HepG2 (cell line): ENCODE data around the gene RPLP1. TPM values are rescaled to one million over a fixed set of nuclear protein-coding genes. Genes with fewer than 3 reads are reported as not detected.
A peak's percentile ranks its signal among the peaks of the same experiment; 100 is the strongest.

Source experiments
- FOSL2 ChIP-seq: sonication (generic); formaldehyde crosslinking; IDR thresholded peaks from 2 replicates; pipeline ENCODE4 v1.4.0; 2020; ENCODE audit warnings: missing genetic modification reagents
- HNRNPH1 ChIP-seq: fragments of 200-400 bp; formaldehyde crosslinking; optimal IDR thresholded peaks from 2 replicates; pipeline ENCODE3; 2017; ENCODE audit warnings: mild to moderate bottlenecking, low read depth, low read length
- HNRNPL ChIP-seq: fragments of 200-400 bp; formaldehyde crosslinking; IDR thresholded peaks from 2 replicates; pipeline ENCODE4 v1.6.1; 2017; ENCODE audit warnings: mild to moderate bottlenecking, low read depth, low read length
- JUNB ChIP-seq: sonication (generic); formaldehyde crosslinking; IDR thresholded peaks from 2 replicates; pipeline ENCODE4 v1.8.0; 2022; ENCODE audit warnings: missing genetic modification reagents, mild to moderate bottlenecking, borderline replicate concordance
- MED13 ChIP-seq: sonication (generic); formaldehyde crosslinking; IDR thresholded peaks from 2 replicates; pipeline ENCODE4 v1.5.0; 2020; ENCODE audit warnings: missing genetic modification reagents
- MEF2D ChIP-seq: sonication (generic); formaldehyde crosslinking; IDR thresholded peaks from 2 replicates; pipeline ENCODE4 v1.5.1; 2020; ENCODE audit warnings: mild to moderate bottlenecking, missing genetic modification reagents
- NAIF1 ChIP-seq: sonication (generic); formaldehyde crosslinking; IDR thresholded peaks from 2 replicates; pipeline ENCODE4 v1.5.0; 2020; ENCODE audit warnings: mild to moderate bottlenecking, missing genetic modification reagents, borderline replicate concordance
- NFKB2 ChIP-seq: sonication (generic); formaldehyde crosslinking; IDR thresholded peaks from 2 replicates; pipeline ENCODE4 v1.4.0; 2020; ENCODE audit warnings: missing genetic modification reagents, borderline replicate concordance
- ONECUT2 ChIP-seq: sonication (generic); formaldehyde crosslinking; IDR thresholded peaks from 2 replicates; pipeline ENCODE4 v1.4.0; 2020; ENCODE audit warnings: missing genetic modification reagents
- PRDM4 ChIP-seq: sonication (generic); formaldehyde crosslinking; IDR thresholded peaks from 2 replicates; pipeline ENCODE4 v1.9.0; 2021; ENCODE audit warnings: missing genetic modification reagents, borderline replicate concordance
- SALL2 ChIP-seq: sonication (generic); formaldehyde crosslinking; IDR thresholded peaks from 2 replicates; pipeline ENCODE4 v1.8.1; 2023; ENCODE audit warnings: mild to moderate bottlenecking, missing genetic modification reagents, inconsistent platforms
- STAT6 ChIP-seq: sonication (generic); formaldehyde crosslinking; IDR thresholded peaks from 2 replicates; pipeline ENCODE4 v1.4.0; 2020; ENCODE audit warnings: missing genetic modification reagents, mild to moderate bottlenecking, borderline replicate concordance
- ZBTB43 ChIP-seq: sonication (generic); formaldehyde crosslinking; conservative IDR thresholded peaks from 2 replicates; pipeline ENCODE4 v1.4.0; 2020; ENCODE audit warnings: missing genetic modification reagents
- ZNF121 ChIP-seq: sonication (generic); formaldehyde crosslinking; IDR thresholded peaks from 2 replicates; pipeline ENCODE4 v1.5.0; 2020; ENCODE audit warnings: mild to moderate bottlenecking, missing genetic modification reagents
- ZNF160 ChIP-seq: sonication (generic); formaldehyde crosslinking; IDR thresholded peaks from 2 replicates; pipeline ENCODE4 v1.8.0; 2022; ENCODE audit warnings: mild to moderate bottlenecking, inconsistent platforms, missing genetic modification reagents
- ZNF230 ChIP-seq: sonication (generic); formaldehyde crosslinking; IDR thresholded peaks from 2 replicates; pipeline ENCODE4 v1.4.0; 2020; ENCODE audit warnings: mild to moderate bottlenecking, missing genetic modification reagents
- ZNF24 ChIP-seq: fragments of 450-650 bp; IDR thresholded peaks from 2 replicates; pipeline ENCODE4 v1.6.1; 2017; ENCODE audit warnings: antibody characterized with exemption, mild to moderate bottlenecking
- ZNF280B ChIP-seq: sonication (generic); formaldehyde crosslinking; IDR thresholded peaks from 2 replicates; pipeline ENCODE4 v1.5.0; 2020; ENCODE audit warnings: missing genetic modification reagents, mild to moderate bottlenecking, borderline replicate concordance
- ZNF296 ChIP-seq: sonication (generic); formaldehyde crosslinking; conservative IDR thresholded peaks from 2 replicates; pipeline ENCODE4 v1.5.0; 2020; ENCODE audit warnings: mild to moderate bottlenecking, missing genetic modification reagents
- ZNF326 ChIP-seq: sonication (generic); formaldehyde crosslinking; IDR thresholded peaks from 2 replicates; pipeline ENCODE4 v1.4.0; 2020; ENCODE audit warnings: missing genetic modification reagents, borderline replicate concordance
- ZNF720 ChIP-seq: sonication (generic); formaldehyde crosslinking; IDR thresholded peaks from 2 replicates; pipeline ENCODE4 v1.4.0; 2020; ENCODE audit warnings: missing genetic modification reagents
- polyA plus RNA-seq, 8 experiments: library from polyadenylated mRNA; depleted of rRNA in 3 of 8; stranded (reverse) in 7 of 8; unstranded in 1 of 8; fragments of >200 nt; fragmentation: Illumina TruSeq in 4 of 8; extraction: Trizol in 4 of 8; gene quantifications; 2 replicates each; pipeline versions ENCODE4 v1.2.1 to v1.2.3, GENCODE V29; 2011 to 2016; ENCODE audit warnings: low read depth in 4 of 8, missing spikeins in 1 of 8, mixed read lengths in 1 of 8; ENCODE audit not compliant: insufficient read depth in 1 of 8
- total RNA-seq, 5 experiments: library from RNA; depleted of rRNA; stranded (reverse); fragments of >200 nt; fragmentation: Illumina TruSeq; extraction: Trizol; gene quantifications; 2 replicates each; pipeline ENCODE4 v1.2.3, GENCODE V29; 2016; ENCODE audit warnings: low read depth in 1 of 5

RPLP1 gene
- total and polyA plus RNA-seq, 2 of the 13 experiments (the other 11 are each of a cell fraction or from before 2014, with no cell fraction given): 817 to 929 TPM

- TF ChIP-seq JUNB (CRISPR knock-in tag): no peak
- TF ChIP-seq ZNF160: 0 out of 2 replicates have a peak, but pooled peaks have one; percentile 30
- no peak for TF ChIP-seq ZNF280B
- TF ChIP-seq HNRNPL: 0 out of 2 replicates have a peak, but pooled peaks have one; percentile 50
- TF ChIP-seq ZNF296: no peak
- TF ChIP-seq HNRNPH1: no peak
- TF ChIP-seq NAIF1: peak; percentile 27; the same call in 1 of the 2 replicates
- no peak for TF ChIP-seq ZNF24
- peak; percentile 84 for TF ChIP-seq NFKB2 (CRISPR knock-in tag)
- TF ChIP-seq STAT6: no peak; the same call in 1 of the 2 replicates
- TF ChIP-seq MED13 (CRISPR knock-in tag): 0 out of 2 replicates have a peak, but pooled peaks have one; percentile 46
- TF ChIP-seq MEF2D (CRISPR knock-in tag): 0 out of 2 replicates have a peak, but pooled peaks have one; percentile 32
- 0 out of 2 replicates have a peak, but pooled peaks have one; percentile 42 for TF ChIP-seq SALL2
- TF ChIP-seq ZNF121 (CRISPR knock-in tag): peak; percentile 30; the same call in 1 of the 2 replicates
- TF ChIP-seq FOSL2: peak; percentile 32; the same call in 1 of the 2 replicates
- TF ChIP-seq ZNF326: no peak
- no peak for TF ChIP-seq ZNF720 (CRISPR knock-in tag)
- TF ChIP-seq ONECUT2 (CRISPR knock-in tag): no peak
- TF ChIP-seq ZBTB43 (CRISPR knock-in tag): no peak
- TF ChIP-seq ZNF230 (CRISPR knock-in tag): peak; percentile 60
- TF ChIP-seq PRDM4 (CRISPR knock-in tag): no peak
Measured at GRCh38 chr15:69462493-69463181, 10.0 kb downstream of the RPLP1 start (continued).
